Globus pallidus (tissue), 1 donor: ENCODE measurements around the gene HIVEP2.

Experiments used
- DNase-seq: peaks from one replicate; pipeline ENCODE4 v3.0.0-alpha.2; 2015; ENCODE audit warnings: low spot score

HIVEP2 gene

GRCh38 chr6:142946181-142946923 is 1.4 kb upstream of the HIVEP2 start:
- peak; percentile 98 for DNase-seq

GRCh38 chr6:142945446-142946180 is 637 bp upstream of the HIVEP2 start:
- DNase-seq: no peak

GRCh38 chr6:142944124-142945048 is 590 bp downstream of the HIVEP2 start:
- DNase-seq: peak; percentile 76

GRCh38 chr6:142943711-142944123 is 1.3 kb downstream of the HIVEP2 start:
- no peak for DNase-seq

GRCh38 chr6:142942805-142943227 is 2.2 kb downstream of the HIVEP2 start:
- DNase-seq: no peak

GRCh38 chr6:142942238-142942637 is 2.7 kb downstream of the HIVEP2 start:
- no peak for DNase-seq

- no peak for DNase-seq
Observed at GRCh38 chr6:142941018-142941417, 4.0 kb downstream of the HIVEP2 start.

- DNase-seq: no peak
Observed at GRCh38 chr6:142940487-142940886, 4.5 kb downstream of the HIVEP2 start.

- DNase-seq: no peak
Observed at GRCh38 chr6:142938510-142938909, 6.5 kb downstream of the HIVEP2 start.

GRCh38 chr6:142937986-142938385 is 7.0 kb downstream of the HIVEP2 start:
- no peak for DNase-seq

GRCh38 chr6:142935553-142936517 is 9.1 kb downstream of the HIVEP2 start:
- no peak for DNase-seq

- DNase-seq: no peak
Observed at GRCh38 chr6:142934599-142934998, 10.4 kb downstream of the HIVEP2 start.

- DNase-seq: no peak
Observed at GRCh38 chr6:142934106-142934505, 10.9 kb downstream of the HIVEP2 start.

GRCh38 chr6:142933701-142934100 is 11.3 kb downstream of the HIVEP2 start:
- DNase-seq: no peak

GRCh38 chr6:142932889-142933288 is 12.1 kb downstream of the HIVEP2 start:
- no peak for DNase-seq

GRCh38 chr6:142929751-142930358 is 15.1 kb downstream of the HIVEP2 start:
- no peak for DNase-seq

GRCh38 chr6:142927904-142928303 is 17.1 kb downstream of the HIVEP2 start:
- DNase-seq: no peak

- no peak for DNase-seq
Observed at GRCh38 chr6:142927271-142927580, 17.8 kb downstream of the HIVEP2 start.

GRCh38 chr6:142926494-142927270 is 18.3 kb downstream of the HIVEP2 start:
- peak; percentile 91 for DNase-seq

GRCh38 chr6:142926177-142926493 is 18.8 kb downstream of the HIVEP2 start:
- no peak for DNase-seq
